Right atrium auricular region (tissue), 2 donors: ENCODE data around the gene R3HDML. TPM values are rescaled to one million over a fixed set of nuclear protein-coding genes. Genes with fewer than 3 reads are reported as not detected.

Experiments
- DNase-seq: peaks from one replicate; pipeline ENCODE4 v3.0.0-alpha.2; 2019; ENCODE audit warnings: low spot score
- H3K27ac ChIP-seq, 2 donors: fragments of 200-600 bp; sonication (generic); 1 replicate in 1 of 2; 2 replicates in 1 of 2; pipeline ENCODE4 v1.5.1; 2016 to 2019
- H3K27me3 ChIP-seq, 2 donors: fragments of 200-600 bp; sonication (generic); one replicate each; pipeline versions ENCODE4 v1.5.1 to v1.6.0; 2017 to 2019
- H3K36me3 ChIP-seq: fragments of 200-600 bp; sonication (generic); one replicate; pipeline ENCODE4 v1.5.1; 2016
- H3K4me1 ChIP-seq, 2 donors: fragments of 200-600 bp; sonication (generic); one replicate each; pipeline versions ENCODE4 v1.5.1 to v1.6.0; 2017 to 2019
- H3K4me3 ChIP-seq, 2 donors: fragments of 200-600 bp; sonication (generic); 1 replicate in 1 of 2; 2 replicates in 1 of 2; pipeline ENCODE4 v1.5.1; 2017 to 2019; ENCODE audit warnings: mild to moderate bottlenecking in 1 of 2, moderate library complexity in 1 of 2
- H3K9me3 ChIP-seq, 2 donors: fragments of 200-600 bp; sonication (generic); one replicate each; pipeline ENCODE4 v1.5.1; 2019
- CTCF ChIP-seq, 2 donors: fragments of 200-600 bp; sonication (generic); IDR thresholded peaks; one replicate each; pipeline ENCODE4 v1.5.1; 2019; ENCODE audit warnings: antibody characterized with exemption in 2 of 2
- total RNA-seq, 2 donors: library from RNA; depleted of rRNA; stranded (reverse); fragments of >200 nt; gene quantifications; one replicate each; pipeline ENCODE4 v1.1.0, GENCODE V29; 2016

The R3HDML gene
- total RNA-seq, 2 donors from 2014 or later: not detected

- DNase-seq: no peak
- Histone ChIP-seq H3K4me3 (no peak overlapping the region), H3K27ac (no peak overlapping the region), H3K9me3 (no peaks in the 10 kb centered on the region), H3K36me3 (no peaks in the 10 kb centered on the region), H3K4me1 (no peaks in the 10 kb centered on the region), H3K27me3 (no peaks in the 10 kb centered on the region)
- no peak for TF ChIP-seq CTCF (IDR thresholded peaks at IDR 0.05)
These were observed 2.1 kb upstream of the R3HDML start for GRCh38 chr20:44334709-44335108.

DNA sequence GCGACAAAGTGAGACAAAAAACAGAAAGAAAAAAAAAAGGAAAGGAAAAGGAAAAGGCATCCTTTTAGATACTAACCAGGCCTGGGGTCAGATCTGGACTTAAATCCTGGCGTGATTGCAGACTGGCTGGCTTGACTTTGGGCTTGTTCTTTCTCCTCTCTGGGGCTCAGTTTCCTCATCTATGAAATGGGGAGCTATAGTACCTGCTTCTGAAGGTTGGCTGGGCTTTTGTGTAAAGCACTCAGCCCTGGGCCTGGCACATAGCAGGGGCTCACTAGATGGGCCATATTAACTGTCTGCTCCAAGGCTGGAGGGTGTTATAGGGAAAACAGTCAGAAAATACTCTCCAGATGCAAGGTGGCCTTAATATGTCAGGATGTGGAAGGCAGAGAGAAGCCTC is 1.2 kb upstream of the R3HDML start:
- DNase-seq: no peak
- Histone ChIP-seq H3K27me3 (no peaks in the 10 kb centered on the region), H3K27ac (no peak overlapping the region), H3K36me3 (no peaks in the 10 kb centered on the region), H3K4me3 (no peak overlapping the region), H3K4me1 (no peaks in the 10 kb centered on the region), H3K9me3 (no peaks in the 10 kb centered on the region)
- no peak for TF ChIP-seq CTCF (IDR thresholded peaks at IDR 0.05)

DNA sequence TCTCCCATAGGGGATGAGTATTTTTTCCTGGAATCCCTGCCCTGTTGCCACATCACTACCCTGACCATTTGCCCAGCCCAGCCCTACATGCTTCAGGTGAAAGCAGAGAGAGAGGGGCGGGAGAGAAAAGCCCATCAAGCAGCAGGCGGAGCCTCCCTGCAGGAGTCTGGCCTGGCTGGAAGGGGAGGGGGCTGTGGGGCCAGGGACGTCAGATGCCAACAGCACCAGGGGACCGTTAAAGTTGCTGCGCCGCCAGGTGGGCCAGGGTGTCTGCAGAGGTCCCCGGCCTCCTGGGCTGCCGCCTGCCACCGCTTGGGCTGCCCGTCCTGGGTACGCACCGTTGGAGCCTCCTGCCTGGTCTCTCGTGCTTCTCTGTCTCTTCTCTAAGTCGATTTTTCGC is 757 bp upstream of the R3HDML start:
- no peak for DNase-seq
- no peak overlapping the region for H3K4me3 ChIP-seq
- H3K27me3 ChIP-seq: no peaks in the 10 kb centered on the region

GRCh38 chr20:44342248-44342647 is 5.4 kb downstream of the R3HDML start:
- no peaks in the 10 kb centered on the region for H3K36me3 ChIP-seq
- no peaks in the 10 kb centered on the region for H3K9me3 ChIP-seq
- DNase-seq: no peak
- no peak for TF ChIP-seq CTCF (IDR thresholded peaks at IDR 0.05)
- no peaks in the 10 kb centered on the region for H3K27me3 ChIP-seq
- no peak overlapping the region for H3K4me3 ChIP-seq
- H3K27ac ChIP-seq: no peak overlapping the region
- no peaks in the 10 kb centered on the region for H3K4me1 ChIP-seq

More for the DNA sequence above, 757 bp upstream of the R3HDML start:
- H3K36me3 ChIP-seq: no peaks in the 10 kb centered on the region
- H3K27ac ChIP-seq: no peak overlapping the region
- no peak for TF ChIP-seq CTCF (IDR thresholded peaks at IDR 0.05)
- H3K9me3 ChIP-seq: no peaks in the 10 kb centered on the region
- H3K4me1 ChIP-seq: no peaks in the 10 kb centered on the region

- no peak for DNase-seq
- no peak overlapping the region for H3K27ac ChIP-seq
- no peak for TF ChIP-seq CTCF (IDR thresholded peaks at IDR 0.05)
- H3K36me3 ChIP-seq: no peaks in the 10 kb centered on the region
- no peak overlapping the region for H3K4me3 ChIP-seq
- no peaks in the 10 kb centered on the region for H3K4me1 ChIP-seq
- H3K9me3 ChIP-seq: no peaks in the 10 kb centered on the region
- H3K27me3 ChIP-seq: no peaks in the 10 kb centered on the region
These were observed 6.4 kb downstream of the R3HDML start for GRCh38 chr20:44343162-44343675.

DNA sequence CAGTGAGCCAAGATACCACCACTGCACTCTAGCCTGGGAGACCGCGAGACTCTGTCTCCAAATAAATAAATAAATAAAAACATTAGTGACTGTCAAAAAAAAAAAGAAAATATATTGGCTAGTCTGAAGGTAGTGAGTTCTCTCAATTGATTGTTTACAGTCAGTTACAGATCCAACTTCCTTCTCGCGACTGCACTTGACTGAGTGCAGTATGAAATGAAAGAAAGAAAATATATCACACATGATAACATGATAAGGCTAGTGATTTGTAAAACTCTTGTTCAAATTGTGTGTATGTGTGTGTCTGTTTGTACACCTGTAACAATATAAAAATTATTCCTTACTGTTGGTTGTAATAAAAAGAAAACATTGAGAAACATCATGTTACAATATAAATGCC is 7.9 kb downstream of the R3HDML start:
- H3K4me3 ChIP-seq: no peak overlapping the region
- no peaks in the 10 kb centered on the region for H3K36me3 ChIP-seq
- no peaks in the 10 kb centered on the region for H3K4me1 ChIP-seq
- no peak for TF ChIP-seq CTCF (IDR thresholded peaks at IDR 0.05)
- no peaks in the 10 kb centered on the region for H3K27me3 ChIP-seq
- H3K9me3 ChIP-seq: no peaks in the 10 kb centered on the region
- no peak for DNase-seq
- H3K27ac ChIP-seq: no peak overlapping the region
